PC-9 (cell line): Measurements from ENCODE around the gene ANP32A. TPM values are rescaled to one million over a fixed set of nuclear protein-coding genes. Genes with fewer than 3 reads are reported as not detected.

Source experiments
- BruUV-seq: library from RNA; stranded (reverse); fragments of 400-500 nt; replicated peaks from 2 replicates; lab custom pipeline; 2021; lab: Mats Ljungman, UMichigan
- CTCF ChIA-PET: fragments of 300-600 bp; sonication (Branson Sonifier 250); formaldehyde crosslinking; loops from one replicate; lab custom pipeline; 2022; ENCODE audit warnings: antibody characterized with exemption; lab: Charles Lee
- POLR2A ChIA-PET: fragments of 300-600 bp; sonication (Branson Sonifier 250); formaldehyde crosslinking; loops from one replicate; lab custom pipeline; 2022; ENCODE audit warnings: antibody characterized with exemption; ENCODE audit not compliant: unreplicated experiment; lab: Charles Lee
- DNase-seq, 2 experiments: peaks; one replicate each; pipeline versions ENCODE4 v3.0.0 to v3.0.0-alpha.2; 2015 to 2022; ENCODE audit warnings: mixed read lengths in 1 of 2
- H2AFZ ChIP-seq: fragments of 200-600 bp; sonication (generic); 2 replicates; pipeline ENCODE4 v1.8.1; 2017; ENCODE audit warnings: antibody characterized with exemption
- H3F3A ChIP-seq: fragments of 200-600 bp; sonication (generic); 2 replicates; pipeline ENCODE4 v1.8.1; 2017; ENCODE audit warnings: antibody characterized with exemption, mild to moderate bottlenecking, low read depth; ENCODE audit not compliant: insufficient read depth
- H3K27ac ChIP-seq: fragments of 200-600 bp; sonication (generic); 2 replicates; pipeline ENCODE4 v1.6.1; 2016; ENCODE audit warnings: mixed run types
- H3K27me3 ChIP-seq: fragments of 200-600 bp; sonication (generic); 2 replicates; pipeline ENCODE4 v1.6.1; 2016; ENCODE audit warnings: low read depth, mixed run types; ENCODE audit not compliant: insufficient read depth
- H3K36me3 ChIP-seq: fragments of 200-600 bp; sonication (generic); 2 replicates; pipeline ENCODE4 v1.6.1; 2016; ENCODE audit warnings: low read depth, mixed run types
- H3K4me1 ChIP-seq: fragments of 200-600 bp; sonication (generic); replicated peaks from 2 replicates; pipeline ENCODE4 v1.6.1; 2016; ENCODE audit warnings: mixed run types; ENCODE audit not compliant: insufficient read depth
- H3K4me2 ChIP-seq: fragments of 200-600 bp; sonication (generic); 2 replicates; pipeline ENCODE4 v1.6.1; 2017; ENCODE audit warnings: mixed run types
- H3K4me3 ChIP-seq: fragments of 200-600 bp; sonication (generic); 2 replicates; pipeline ENCODE4 v1.6.1; 2016; ENCODE audit warnings: mixed run types
- H3K79me2 ChIP-seq: fragments of 200-600 bp; sonication (generic); 2 replicates; pipeline ENCODE4 v1.6.1; 2017; ENCODE audit warnings: low read depth, mixed run types
- H3K9me2 ChIP-seq: fragments of 200-600 bp; sonication (generic); 2 replicates; pipeline ENCODE4 v1.8.1; 2017; ENCODE audit warnings: mild to moderate bottlenecking; ENCODE audit not compliant: insufficient read depth
- H3K9me3 ChIP-seq: fragments of 200-600 bp; sonication (generic); 2 replicates; pipeline ENCODE4 v1.8.1; 2016; ENCODE audit warnings: low read depth; ENCODE audit not compliant: insufficient read depth
- H4K20me1 ChIP-seq: fragments of 200-600 bp; sonication (generic); 2 replicates; pipeline ENCODE4 v1.8.1; 2017; ENCODE audit not compliant: insufficient read depth
- EZH2 ChIP-seq: fragments of 200-600 bp; sonication (generic); IDR thresholded peaks from 2 replicates; pipeline ENCODE4 v1.8.0; 2017; ENCODE audit warnings: antibody characterized with exemption, low read depth
- intact Hi-C: fragments of 100-400 bp; cut with micrococcal nuclease; formaldehyde crosslinking; loops from one replicate; pipeline ENCODE4 v1.10.0; 2022; ENCODE audit not compliant: unreplicated experiment
- total RNA-seq: library from RNA; stranded (reverse); gene quantifications from 2 replicates; pipeline ENCODE4 v1.2.3, GENCODE V29; 2021
- TF ChIP-seq, protein P1 (sequence below): fragments of 200-600 bp; sonication (generic); conservative IDR thresholded peaks from 2 replicates; pipeline ENCODE4 v1.6.1; 2017; ENCODE audit warnings: mixed run types, antibody characterized with exemption, mild to moderate bottlenecking, moderate library complexity

The ANP32A gene
- total RNA-seq, 1 experiment from 2014 or later: 182 TPM

DNA sequence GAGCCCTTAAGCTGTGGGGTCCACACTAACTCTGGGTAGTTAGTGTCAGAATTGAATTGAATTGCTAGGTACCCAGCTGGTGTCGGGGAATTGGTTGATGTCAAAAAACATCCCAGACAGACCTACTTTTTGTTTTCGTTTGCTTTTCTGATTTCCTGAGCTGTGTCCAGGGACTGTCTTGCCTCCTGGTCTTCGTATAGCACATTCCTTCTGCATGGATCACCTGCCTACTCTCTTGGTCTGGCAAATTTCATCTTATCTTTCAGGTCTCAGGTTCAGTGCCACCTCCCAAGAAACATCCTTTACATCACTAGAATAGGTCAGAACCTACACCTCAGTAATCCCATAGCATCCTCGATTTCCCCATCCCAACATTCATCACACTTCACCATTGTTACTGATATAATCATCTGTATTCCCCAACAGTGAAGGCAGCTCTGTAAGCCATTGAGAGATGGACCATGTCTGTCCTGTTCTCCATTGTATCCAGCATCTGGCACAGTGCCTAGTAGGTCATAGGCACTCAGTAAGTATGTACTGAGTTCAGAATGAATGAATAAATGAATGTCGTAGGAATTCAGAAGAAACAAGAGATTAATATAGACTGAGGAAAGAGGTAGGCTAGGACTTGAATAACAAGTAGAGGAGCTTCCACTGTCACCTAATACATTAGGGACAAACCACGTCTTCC, 81.2 kb downstream of the ANP32A start:
- no peaks in the 10 kb centered on the region for H3K9me2 ChIP-seq
- H3K9me3 ChIP-seq: no peaks in the 10 kb centered on the region
- H3K27me3 ChIP-seq: no peaks in the 10 kb centered on the region
- no peak overlapping the region for H3K4me2 ChIP-seq
- no peak for TF ChIP-seq EZH2
- TF ChIP-seq, protein P1, sequence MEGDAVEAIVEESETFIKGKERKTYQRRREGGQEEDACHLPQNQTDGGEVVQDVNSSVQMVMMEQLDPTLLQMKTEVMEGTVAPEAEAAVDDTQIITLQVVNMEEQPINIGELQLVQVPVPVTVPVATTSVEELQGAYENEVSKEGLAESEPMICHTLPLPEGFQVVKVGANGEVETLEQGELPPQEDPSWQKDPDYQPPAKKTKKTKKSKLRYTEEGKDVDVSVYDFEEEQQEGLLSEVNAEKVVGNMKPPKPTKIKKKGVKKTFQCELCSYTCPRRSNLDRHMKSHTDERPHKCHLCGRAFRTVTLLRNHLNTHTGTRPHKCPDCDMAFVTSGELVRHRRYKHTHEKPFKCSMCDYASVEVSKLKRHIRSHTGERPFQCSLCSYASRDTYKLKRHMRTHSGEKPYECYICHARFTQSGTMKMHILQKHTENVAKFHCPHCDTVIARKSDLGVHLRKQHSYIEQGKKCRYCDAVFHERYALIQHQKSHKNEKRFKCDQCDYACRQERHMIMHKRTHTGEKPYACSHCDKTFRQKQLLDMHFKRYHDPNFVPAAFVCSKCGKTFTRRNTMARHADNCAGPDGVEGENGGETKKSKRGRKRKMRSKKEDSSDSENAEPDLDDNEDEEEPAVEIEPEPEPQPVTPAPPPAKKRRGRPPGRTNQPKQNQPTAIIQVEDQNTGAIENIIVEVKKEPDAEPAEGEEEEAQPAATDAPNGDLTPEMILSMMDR: no peak
- H3F3A ChIP-seq: no peaks in the 10 kb centered on the region
- no peaks in the 10 kb centered on the region for H3K4me1 ChIP-seq
- CTCF ChIA-PET: interaction anchor here (0.8 kb wide), 1 partner anchor 185 kb away, joined by 3 read pairs; no protein-coding TSS in a partner anchor
- DNase-seq: no peak
- no peaks in the 10 kb centered on the region for H4K20me1 ChIP-seq
- H3K27ac ChIP-seq: no peak overlapping the region
- no peaks in the 10 kb centered on the region for H3K36me3 ChIP-seq
- BruUV-seq: no TSS peak
- no peak overlapping the region for H3K4me3 ChIP-seq
- intact Hi-C loops: no loop called here
- no peak overlapping the region for H2AFZ ChIP-seq
- no peaks in the 10 kb centered on the region for H3K79me2 ChIP-seq
- POLR2A ChIA-PET: interaction anchor here (0.6 kb wide), 1 partner anchor 212 kb away, joined by 5 read pairs; no protein-coding TSS in a partner anchor

DNA sequence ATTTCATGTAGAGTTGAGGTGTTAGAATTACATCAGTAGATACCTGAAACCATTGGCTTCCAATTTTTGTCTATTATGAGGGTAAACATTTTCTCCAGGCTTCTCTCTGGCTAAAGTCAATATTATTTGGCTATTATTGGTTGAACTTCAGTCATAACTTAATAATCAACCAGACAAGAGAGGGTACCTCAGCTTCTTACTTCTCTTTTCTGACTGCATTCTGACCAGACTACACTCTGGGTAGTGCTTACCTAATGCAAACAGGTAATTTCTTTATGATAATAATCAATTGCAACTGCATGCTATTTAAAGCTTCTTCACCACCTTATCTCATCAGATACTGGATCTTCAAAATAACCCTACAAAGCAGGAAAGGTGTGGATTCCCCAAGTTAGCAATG, 85.1 kb downstream of the ANP32A start:
- no peaks in the 10 kb centered on the region for H3K36me3 ChIP-seq
- H4K20me1 ChIP-seq: no peaks in the 10 kb centered on the region
- no peaks in the 10 kb centered on the region for H3K9me3 ChIP-seq
- POLR2A ChIA-PET: no interaction called here
- no peak for TF ChIP-seq EZH2
- TF ChIP-seq, protein P1: no peak
- H3K4me1 ChIP-seq: no peaks in the 10 kb centered on the region
- no peaks in the 10 kb centered on the region for H3K9me2 ChIP-seq
- no peaks in the 10 kb centered on the region for H3F3A ChIP-seq
- CTCF ChIA-PET: interaction anchor here (0.6 kb wide), 2 partner anchors 30 to 287 kb away, joined by 4 to 6 read pairs; no protein-coding TSS in a partner anchor
- DNase-seq: no peak
- H2AFZ ChIP-seq: no peak overlapping the region
- no peaks in the 10 kb centered on the region for H3K27me3 ChIP-seq
- H3K4me2 ChIP-seq: no peak overlapping the region
- H3K79me2 ChIP-seq: no peaks in the 10 kb centered on the region
- no peak overlapping the region for H3K27ac ChIP-seq
- intact Hi-C loops: no loop called here
- no TSS peak for BruUV-seq
- no peak overlapping the region for H3K4me3 ChIP-seq

DNA sequence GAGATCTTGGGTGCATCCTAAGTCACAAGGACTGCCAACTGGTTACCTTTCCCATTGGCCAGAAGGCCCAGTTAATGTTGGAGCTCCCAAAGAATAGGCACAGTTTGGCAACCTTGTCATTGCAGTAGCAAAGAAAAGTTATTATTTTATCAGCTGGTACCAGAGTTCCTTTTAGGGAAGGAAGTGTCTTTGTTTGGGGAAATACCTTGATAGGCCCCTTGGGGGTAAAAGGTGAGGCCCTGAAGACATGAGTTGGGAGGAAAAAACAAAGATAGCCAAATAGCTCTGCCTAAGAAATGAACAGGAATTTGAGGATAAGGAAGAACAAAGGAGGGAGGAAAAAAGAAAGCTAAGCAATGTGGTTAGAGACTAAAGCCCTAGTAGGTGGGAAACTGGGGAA, 85.8 kb downstream of the ANP32A start:
- no peaks in the 10 kb centered on the region for H3K79me2 ChIP-seq
- DNase-seq: no peak
- no peaks in the 10 kb centered on the region for H3F3A ChIP-seq
- TF ChIP-seq, protein P1: no peak
- no peak for TF ChIP-seq EZH2
- no peaks in the 10 kb centered on the region for H3K9me3 ChIP-seq
- H3K27me3 ChIP-seq: no peaks in the 10 kb centered on the region
- no peak overlapping the region for H3K4me3 ChIP-seq
- intact Hi-C loops: no loop called here
- no peaks in the 10 kb centered on the region for H3K36me3 ChIP-seq
- no TSS peak for BruUV-seq
- POLR2A ChIA-PET: no interaction called here
- CTCF ChIA-PET: interaction anchor here (1.0 kb wide), 1 partner anchor 191 kb away, joined by 3 read pairs; no protein-coding TSS in a partner anchor
- no peaks in the 10 kb centered on the region for H3K9me2 ChIP-seq
- no peak overlapping the region for H2AFZ ChIP-seq
- H3K4me2 ChIP-seq: no peak overlapping the region
- H3K4me1 ChIP-seq: no peaks in the 10 kb centered on the region
- H4K20me1 ChIP-seq: no peaks in the 10 kb centered on the region
- no peak overlapping the region for H3K27ac ChIP-seq
